GM19452 (cell line): ENCODE measurements around the gene NANOS3.
"Not testable (repeated sequence)": the region's sequence is repeated elsewhere in the genome, so short reads cannot be mapped to it uniquely, and the experiment has no call there.

Experiments
- ATAC-seq: cut with Tn5 transposase; IDR thresholded peaks from one replicate; pipeline ENCODE4 v1.9.1; 2021; ENCODE audit not compliant: unreplicated experiment

NANOS3 gene

DNA sequence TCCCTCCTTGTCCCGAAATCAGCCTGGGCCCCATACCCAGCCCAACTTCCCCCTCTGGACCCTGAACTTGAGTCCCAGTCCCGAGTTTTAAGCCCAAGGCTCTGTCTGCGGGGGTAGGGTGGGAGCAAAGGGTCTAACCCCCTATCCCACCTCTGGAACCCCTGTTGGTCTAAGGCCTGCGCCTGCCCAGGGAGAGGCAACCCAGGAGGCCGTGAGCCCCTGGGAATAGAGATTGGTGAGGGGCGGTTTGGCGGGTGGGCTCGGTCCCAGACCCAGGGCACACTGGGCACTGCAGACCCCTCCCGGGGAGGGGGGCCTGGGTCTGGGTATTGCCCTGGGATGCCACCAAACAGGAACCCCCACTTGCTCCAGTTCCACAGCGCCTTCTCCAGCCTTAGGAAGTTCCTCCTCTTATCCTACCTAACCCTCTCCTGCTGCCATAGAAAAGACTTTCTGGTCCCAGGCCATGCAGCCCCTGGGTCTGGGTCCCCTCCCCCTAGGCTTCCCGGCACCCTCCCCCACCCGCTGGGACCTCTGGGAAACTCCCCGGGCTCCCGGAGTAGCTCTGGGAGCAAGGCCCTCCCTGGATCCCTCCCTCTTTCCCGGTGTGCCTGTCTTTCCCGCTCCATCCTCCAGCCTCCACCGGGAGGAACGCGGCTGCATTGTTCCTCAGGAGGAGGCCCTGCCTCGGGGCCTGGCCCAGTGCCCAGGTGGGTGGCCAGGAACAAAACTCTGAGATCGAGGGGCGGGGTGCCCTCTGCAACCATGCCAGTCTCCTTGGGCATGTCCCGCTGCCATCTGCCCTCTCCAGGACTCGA, 33.6 kb upstream of the NANOS3 start:
- no peak for ATAC-seq

DNA sequence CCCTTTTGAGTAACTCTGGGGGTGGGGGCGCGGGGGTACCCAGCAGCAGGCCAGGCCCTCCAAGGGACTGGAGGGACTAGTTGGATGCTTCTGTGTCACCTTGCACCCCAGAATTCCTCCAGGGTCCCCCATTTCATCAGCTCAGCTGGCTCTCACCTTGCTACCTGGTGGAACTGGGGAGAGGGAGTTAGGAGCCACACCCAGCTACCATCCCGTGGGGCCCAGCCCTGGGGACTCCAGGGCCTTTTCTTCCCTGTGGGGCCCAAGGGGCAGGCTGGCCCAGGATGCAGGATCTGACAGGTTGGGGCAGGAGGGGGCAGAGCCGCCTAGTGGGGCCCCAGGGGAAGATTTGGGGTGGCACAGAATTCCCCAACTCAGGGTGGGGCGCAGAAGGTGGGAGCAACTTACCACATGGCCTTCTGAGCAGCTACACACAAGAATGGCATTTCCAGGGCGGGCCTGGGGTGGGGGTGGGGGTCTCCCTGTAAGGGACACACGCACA, 32.8 kb upstream of the NANOS3 start:
- no peak for ATAC-seq

DNA sequence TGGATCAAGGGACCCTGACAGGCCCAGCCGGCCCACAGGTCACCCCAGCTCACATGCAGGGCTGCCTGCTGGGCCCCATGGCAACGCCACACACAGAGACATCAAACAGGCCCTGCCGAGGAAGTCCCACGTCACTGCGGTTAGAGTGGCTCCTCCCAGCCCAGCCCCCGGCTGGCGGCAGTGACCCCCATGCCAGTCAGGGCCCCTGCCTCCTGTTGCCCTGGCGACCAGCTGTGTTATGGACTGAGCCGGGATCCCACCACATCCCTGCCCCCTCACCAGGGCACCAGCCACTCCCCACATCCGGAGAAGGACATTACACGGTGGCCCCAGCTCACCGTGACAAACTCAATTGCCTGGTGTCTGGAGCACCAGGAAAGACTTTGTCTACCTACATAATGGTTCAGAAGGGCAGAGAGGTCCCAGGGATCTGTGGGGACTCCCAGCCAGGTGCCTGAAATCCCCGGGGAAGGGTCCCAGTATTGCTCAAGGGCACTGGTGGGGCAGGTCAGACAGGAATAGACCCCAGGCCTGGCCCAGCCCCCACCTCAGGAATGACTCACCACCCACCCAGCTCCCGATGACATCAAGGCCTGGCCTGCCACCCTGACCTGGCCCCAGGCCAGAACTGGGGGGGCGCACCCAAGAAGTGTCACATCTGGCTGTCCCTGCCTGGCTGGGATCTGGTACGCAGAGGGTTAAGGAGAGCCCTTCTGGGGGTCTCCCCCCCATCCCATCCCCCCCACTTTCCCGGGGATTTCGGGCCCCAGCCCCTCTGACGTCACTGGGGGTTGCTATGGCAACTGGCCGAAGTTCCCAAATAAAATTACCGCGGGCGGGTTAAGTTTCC, 30.2 kb upstream of the NANOS3 start:
- ATAC-seq, result peak; percentile 50

GRCh38 chr19:13847407-13848339, 29.3 kb upstream of the NANOS3 start:
- ATAC-seq, result peak; percentile 7

- no peak for ATAC-seq
Measured at GRCh38 chr19:13848340-13848677, 28.6 kb upstream of the NANOS3 start.

DNA sequence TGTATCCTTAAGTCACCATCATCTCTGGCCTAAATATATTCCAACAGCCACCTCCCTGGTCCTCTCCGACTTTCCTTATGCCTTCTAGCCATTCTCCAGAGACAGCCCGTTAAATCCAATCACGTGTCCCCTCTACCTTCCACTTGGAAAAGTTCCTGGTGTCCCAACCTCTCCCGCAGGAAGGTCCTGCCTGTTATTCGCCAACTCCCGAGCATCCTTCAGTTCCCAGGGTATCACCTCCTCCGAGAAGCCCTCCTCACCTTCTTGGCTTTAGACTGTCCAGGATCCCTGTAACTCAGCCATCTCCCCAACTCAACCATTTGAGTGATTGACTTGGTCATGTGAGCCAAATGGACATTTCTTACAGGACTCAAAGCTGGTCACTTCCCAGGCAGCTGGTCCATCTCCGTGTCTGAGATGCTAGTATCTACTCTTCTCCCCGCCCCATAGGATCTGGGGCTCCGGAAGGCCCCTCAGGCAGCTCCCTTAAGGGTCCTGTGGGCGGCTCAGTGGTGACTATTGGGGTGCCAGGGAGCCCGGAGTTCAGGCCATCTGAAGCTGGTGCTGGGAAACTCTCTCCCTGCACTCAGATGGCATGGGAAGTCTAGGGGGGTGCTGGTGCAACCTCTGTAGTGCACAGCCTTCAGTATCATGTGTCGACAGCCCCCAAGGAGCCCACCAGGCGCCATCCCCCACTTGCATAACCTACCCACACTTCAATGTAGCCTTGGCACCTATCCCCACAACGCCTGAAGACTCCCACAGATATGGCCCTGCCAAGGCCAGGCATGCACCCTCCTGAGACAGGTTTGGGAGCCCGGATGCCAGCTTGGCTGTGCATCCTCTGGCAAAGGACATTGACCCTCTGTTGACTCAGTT, 27.9 kb upstream of the NANOS3 start:
- ATAC-seq, result no peak

GRCh38 chr19:13849991-13850909, 26.7 kb upstream of the NANOS3 start:
- no peak for ATAC-seq

GRCh38 chr19:13850910-13851733, 25.8 kb upstream of the NANOS3 start:
- no peak for ATAC-seq

DNA sequence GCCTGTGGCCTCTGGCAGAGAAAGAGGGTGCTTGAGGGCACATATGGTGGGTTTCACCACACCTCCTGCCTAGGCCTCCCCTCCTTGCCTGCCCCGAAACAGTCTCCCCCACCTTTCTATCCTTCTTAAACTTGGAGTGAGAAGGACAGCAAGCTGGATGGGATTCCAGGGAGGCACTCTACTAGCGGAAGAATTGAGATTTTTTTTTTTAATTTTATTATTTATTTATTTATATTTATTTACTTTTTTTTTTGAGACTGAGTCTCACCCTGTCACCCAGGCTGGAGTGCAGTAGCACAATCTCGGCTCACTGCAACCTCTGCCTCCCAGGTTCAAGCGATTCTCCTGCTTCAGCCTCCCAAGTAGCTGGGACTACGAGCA, 25.2 kb upstream of the NANOS3 start:
- not testable (repeated sequence) for ATAC-seq

DNA sequence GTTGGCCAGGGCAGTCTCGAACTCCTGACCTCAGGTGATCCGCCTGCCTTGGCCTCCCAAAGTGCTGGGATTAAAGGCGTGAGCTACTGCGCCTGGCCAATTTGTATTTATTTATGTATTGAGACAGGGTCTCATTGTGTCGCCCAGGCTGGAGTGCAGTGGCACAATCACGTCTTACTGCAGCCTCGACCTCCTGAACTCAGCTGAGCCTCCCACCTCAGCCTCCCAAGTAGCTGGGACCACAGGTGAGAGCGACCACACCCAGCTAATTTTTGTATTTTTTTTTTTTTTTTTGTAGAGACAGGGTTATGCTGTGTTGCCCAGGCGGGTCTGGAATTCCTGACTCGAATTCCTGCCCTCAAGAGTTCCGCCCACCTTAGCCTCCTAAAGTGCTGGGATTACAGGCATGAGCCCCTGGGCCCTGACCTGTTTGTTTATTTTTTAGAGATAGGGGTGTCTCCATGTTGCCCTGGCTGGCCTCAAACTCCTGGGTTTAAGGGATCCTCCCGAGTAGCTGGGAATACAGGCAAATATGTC, 24.7 kb upstream of the NANOS3 start:
- ATAC-seq, result not testable (repeated sequence)

DNA sequence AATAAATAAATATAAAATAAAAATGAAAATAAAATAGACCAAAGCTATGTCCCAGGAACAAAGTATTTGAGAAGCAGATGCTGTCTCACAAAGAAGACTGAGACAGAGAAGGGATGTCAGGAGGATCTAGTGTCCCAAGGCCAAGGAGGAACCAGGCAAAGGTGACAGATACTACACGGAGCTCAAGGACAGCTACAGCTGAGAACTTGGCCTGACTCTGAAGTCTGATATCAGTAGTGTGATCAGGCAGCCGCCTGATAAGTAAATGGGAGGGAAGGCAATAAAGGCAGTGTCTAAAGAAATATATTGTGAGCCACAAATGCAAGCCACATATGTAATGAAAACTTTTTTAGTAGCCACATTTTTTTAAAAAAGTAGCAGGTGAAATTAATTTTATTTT, 20.4 kb upstream of the NANOS3 start:
- ATAC-seq, result no peak

DNA sequence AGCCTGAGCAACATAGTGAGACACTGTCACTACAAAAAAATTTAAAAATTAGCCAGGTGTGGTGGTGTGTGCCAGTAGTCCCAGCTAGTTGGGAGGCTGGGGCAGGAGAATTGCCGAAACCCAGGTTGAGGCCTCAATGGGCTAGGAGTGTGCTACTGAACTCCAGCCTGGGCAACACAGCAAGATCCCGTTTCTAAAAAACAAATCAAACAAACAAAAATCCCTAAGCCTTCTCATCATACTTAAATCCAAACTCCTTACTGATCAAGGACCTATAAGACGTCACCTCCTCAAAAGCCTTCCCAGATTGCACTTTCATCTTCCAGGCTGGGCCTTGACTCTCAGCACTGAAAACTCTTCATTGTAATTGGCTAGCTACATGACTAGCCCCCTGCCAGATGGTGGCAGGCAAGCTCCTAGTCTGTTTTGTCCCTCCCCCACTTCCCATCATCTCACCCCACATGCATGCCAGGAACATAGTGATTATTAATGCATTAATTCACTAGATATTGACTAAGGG, 17.5 kb upstream of the NANOS3 start:
- ATAC-seq, result no peak

- no peak for ATAC-seq
Measured at GRCh38 chr19:13860679-13861391, 16.1 kb upstream of the NANOS3 start.

DNA sequence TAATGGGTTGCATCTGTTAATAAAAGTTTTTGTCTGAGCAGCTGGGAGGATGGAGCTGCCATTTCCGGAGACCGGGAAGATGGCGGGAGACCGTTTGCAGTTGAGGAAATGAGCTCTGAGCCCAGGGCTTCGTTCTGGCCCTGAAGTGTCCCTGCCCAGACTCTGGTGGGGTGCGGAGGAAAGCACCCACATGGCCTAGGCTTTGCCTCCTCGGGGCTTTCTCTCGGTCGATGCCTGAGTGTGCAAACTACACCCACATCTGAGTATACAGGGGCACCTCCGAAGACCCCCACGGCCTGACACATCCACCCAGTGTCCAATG, 15.6 kb upstream of the NANOS3 start:
- ATAC-seq, result no peak

DNA sequence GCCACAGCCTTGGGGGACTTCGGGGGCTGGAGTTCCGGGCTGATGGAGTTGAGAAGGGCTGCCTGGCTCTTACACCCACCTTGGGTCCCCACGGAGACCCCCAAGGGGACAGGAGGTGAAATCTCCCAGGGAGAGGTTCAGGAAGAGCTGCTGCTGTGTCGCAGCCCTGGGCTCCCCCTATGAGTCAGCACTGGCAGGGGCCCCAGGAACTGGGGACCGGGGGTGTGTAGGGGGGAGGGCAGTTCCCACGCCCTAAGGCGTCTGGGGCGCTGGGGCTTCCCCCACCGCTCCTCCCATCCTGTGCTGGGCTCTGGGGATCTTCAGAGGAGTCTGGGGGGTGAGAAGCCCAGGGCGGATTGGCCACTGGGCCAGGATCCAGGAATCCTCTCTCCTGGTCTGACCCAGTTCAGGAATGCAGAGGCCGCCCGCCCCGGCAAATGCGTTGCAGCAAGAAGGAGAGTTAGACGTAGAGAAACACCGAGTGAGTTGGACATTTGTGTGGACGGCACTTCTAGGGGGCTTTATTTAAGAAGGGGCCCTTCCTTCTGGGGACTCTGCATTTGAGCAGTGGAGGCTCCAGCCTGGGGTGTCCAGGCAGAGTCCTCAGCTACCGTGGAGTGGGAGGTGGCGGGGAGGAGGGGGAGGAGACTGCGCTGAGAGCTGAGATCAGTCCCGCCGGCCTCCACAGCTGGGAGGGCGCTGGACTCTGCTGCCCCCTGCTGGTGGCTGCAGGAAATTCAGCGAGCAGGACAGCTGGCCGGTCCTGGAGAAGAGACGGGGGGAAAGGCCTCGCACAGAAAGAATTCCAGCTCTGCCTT, 15.0 kb upstream of the NANOS3 start:
- ATAC-seq, result peak; percentile 68

DNA sequence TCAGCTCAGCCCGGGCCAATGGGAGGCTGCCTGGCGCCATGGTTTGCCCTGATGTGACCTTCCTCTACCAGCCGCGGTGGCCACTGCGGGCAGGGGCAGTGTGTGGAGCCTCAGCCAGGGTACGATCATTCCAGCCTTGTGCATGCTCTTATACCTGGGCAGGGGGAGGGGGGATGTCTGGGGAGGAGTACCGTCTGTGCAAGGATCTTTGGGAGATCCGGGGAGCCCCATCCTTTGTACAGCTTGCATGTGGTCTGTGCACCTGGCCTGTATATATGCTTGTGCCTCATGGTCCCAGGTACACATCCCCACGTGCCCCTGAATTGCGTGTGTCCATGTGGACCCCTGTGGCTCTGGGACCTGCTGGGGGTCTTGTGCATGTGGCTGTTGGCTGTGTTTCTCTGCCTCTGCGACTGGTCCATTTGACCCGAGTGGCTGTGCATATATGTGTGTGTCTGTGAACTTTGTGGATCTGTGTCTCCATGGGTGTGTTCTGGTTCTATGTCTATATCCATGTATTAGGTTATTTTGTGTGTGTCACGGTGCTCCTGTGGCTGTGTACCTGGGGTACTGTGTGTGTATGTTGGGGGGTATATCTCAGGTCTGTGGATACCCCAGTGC, 12.8 kb upstream of the NANOS3 start:
- ATAC-seq, result no peak
